GM23338 (cell line): Measurements from ENCODE around the gene SIMC1. TPM values are rescaled to one million over a fixed set of nuclear protein-coding genes. Genes with fewer than 3 reads are reported as not detected.

ENCODE experiments used
- ATAC-seq: fragments of 200-7000 bp; cut with Tn5 transposase; 3 replicates; pipeline ENCODE4 v1.9.1; 2020
- DNase-seq: peaks from one replicate; pipeline ENCODE4 v3.0.0-alpha.2; 2015; ENCODE audit warnings: low spot score
- H2AFZ ChIP-seq: fragments of 200-600 bp; sonication (generic); 2 replicates; pipeline ENCODE4 v1.8.0; 2016; ENCODE audit warnings: antibody characterized with exemption, mild to moderate bottlenecking, moderate library complexity
- H3F3A ChIP-seq: fragments of 200-600 bp; sonication (generic); replicated peaks from 2 replicates; pipeline ENCODE4 v1.8.0; 2017; ENCODE audit warnings: antibody characterized with exemption, mixed run types, low read depth
- H3K27ac ChIP-seq: fragments of 200-600 bp; sonication (generic); 2 replicates; pipeline ENCODE4 v1.6.1; 2016; ENCODE audit warnings: low read depth
- H3K27me3 ChIP-seq: fragments of 200-600 bp; sonication (generic); 2 replicates; pipeline ENCODE4 v1.8.0; 2016; ENCODE audit warnings: mild to moderate bottlenecking, mixed run types, moderate library complexity; ENCODE audit not compliant: insufficient read depth
- H3K36me3 ChIP-seq: fragments of 200-600 bp; sonication (generic); 2 replicates; pipeline ENCODE4 v1.8.0; 2016; ENCODE audit warnings: mild to moderate bottlenecking; ENCODE audit not compliant: insufficient read depth
- H3K4me1 ChIP-seq: fragments of 200-600 bp; sonication (generic); 2 replicates; pipeline ENCODE4 v1.8.0; 2016; ENCODE audit warnings: mild to moderate bottlenecking, moderate library complexity; ENCODE audit not compliant: insufficient read depth
- H3K4me2 ChIP-seq: fragments of 200-600 bp; sonication (generic); 2 replicates; pipeline ENCODE4 v1.7.1; 2017; ENCODE audit warnings: mixed run types
- H3K4me3 ChIP-seq: fragments of 200-600 bp; sonication (generic); 2 replicates; pipeline ENCODE4 v1.6.1; 2016; ENCODE audit warnings: mixed run types
- H3K79me2 ChIP-seq: fragments of 200-600 bp; sonication (generic); replicated peaks from 2 replicates; pipeline ENCODE4 v1.8.0; 2017; ENCODE audit warnings: mild to moderate bottlenecking; ENCODE audit not compliant: insufficient read depth
- H3K9me2 ChIP-seq: fragments of 200-600 bp; sonication (generic); 2 replicates; pipeline ENCODE4 v1.8.0; 2017; ENCODE audit not compliant: insufficient read depth
- H4K20me1 ChIP-seq: fragments of 200-600 bp; sonication (generic); replicated peaks from 2 replicates; pipeline ENCODE4 v1.8.0; 2017; ENCODE audit warnings: mild to moderate bottlenecking; ENCODE audit not compliant: insufficient read depth
- H3K27ac Mint-ChIP-seq: 2 replicates; pipeline ENCODE4 v1.8.0; 2020; ENCODE audit warnings: inconsistent platforms, mild to moderate bottlenecking, moderate library complexity, mixed read lengths
- H3K27me3 Mint-ChIP-seq: 3 replicates; pipeline ENCODE4 v1.8.0; 2022; ENCODE audit warnings: low read depth, mild to moderate bottlenecking, moderate library complexity, mixed read lengths, inconsistent platforms; ENCODE audit not compliant: insufficient read depth, poor library complexity
- H3K36me3 Mint-ChIP-seq: 3 replicates; pipeline ENCODE4 v1.8.0; 2021; ENCODE audit warnings: low read depth, mild to moderate bottlenecking, inconsistent platforms, moderate library complexity, mixed read lengths
- H3K4me1 Mint-ChIP-seq: 3 replicates; pipeline ENCODE4 v1.8.0; 2020; ENCODE audit warnings: mild to moderate bottlenecking, inconsistent platforms, mixed read lengths
- H3K4me3 Mint-ChIP-seq: 3 replicates; pipeline ENCODE4 v1.8.0; 2021; ENCODE audit warnings: moderate library complexity, mild to moderate bottlenecking, inconsistent platforms, mixed read lengths
- H3K9me3 Mint-ChIP-seq: 3 replicates; pipeline ENCODE4 v1.8.0; 2020; ENCODE audit warnings: moderate library complexity, mild to moderate bottlenecking, inconsistent platforms, mixed read lengths
- CREB1 ChIP-seq: fragments of 250-450 bp; sonication (Bioruptor Pico); IDR thresholded peaks from 2 replicates; pipeline ENCODE4 v1.5.0; 2020; ENCODE audit warnings: low read depth, mild to moderate bottlenecking, moderate library complexity
- CTCF ChIP-seq, 2 experiments: fragments of 200-600 bp in 1 of 2; sonication (generic) in 1 of 2; conservative IDR thresholded peaks; 2 replicates each; pipeline versions ENCODE4 v1.5.1 to v1.6.1; 2016 to 2017; ENCODE audit warnings: antibody characterized with exemption in 2 of 2, low read depth in 2 of 2, mild to moderate bottlenecking in 2 of 2, moderate library complexity in 1 of 2
- ETS1 ChIP-seq: IDR thresholded peaks from 2 replicates; pipeline ENCODE4 v1.6.1; 2016; ENCODE audit warnings: antibody characterized with exemption
- EZH2 ChIP-seq: fragments of 200-600 bp; sonication (generic); IDR thresholded peaks from one replicate; pipeline ENCODE4 v1.8.0; 2017; ENCODE audit warnings: antibody characterized with exemption, mild to moderate bottlenecking, low read depth; ENCODE audit not compliant: unreplicated experiment
- JUNB ChIP-seq: IDR thresholded peaks from one replicate; pipeline ENCODE4 v1.6.1; 2016; ENCODE audit warnings: antibody characterized with exemption; ENCODE audit not compliant: unreplicated experiment
- NANOG ChIP-seq: IDR thresholded peaks from 2 replicates; pipeline ENCODE4 v1.6.1; 2016; ENCODE audit warnings: antibody characterized with exemption, borderline replicate concordance
- STAT1 ChIP-seq: IDR thresholded peaks from one replicate; pipeline ENCODE4 v1.6.1; 2016; ENCODE audit warnings: antibody characterized with exemption; ENCODE audit not compliant: unreplicated experiment
- ZNF462 ChIP-seq: fragments of 250-450 bp; sonication (Bioruptor Pico); IDR thresholded peaks from 2 replicates; pipeline ENCODE4 v1.5.0; 2020; ENCODE audit warnings: mild to moderate bottlenecking, moderate library complexity
- polyA plus RNA-seq: library from polyadenylated mRNA; unstranded; fragments of >200 nt; fragmentation: Nextera tagmentation; extraction: Ambion mirVana; gene quantifications from 2 replicates; pipeline ENCODE4 v1.2.1, GENCODE V29; 2016
- total RNA-seq: library from RNA; depleted of rRNA; stranded (reverse); fragments of >200 nt; shearing (Covaris generic); gene quantifications from 2 replicates; pipeline ENCODE4 v1.2.3, GENCODE V29; 2014
- TF ChIP-seq, protein P1 (sequence below): IDR thresholded peaks from one replicate; pipeline ENCODE4 v1.6.1; 2018; ENCODE audit warnings: antibody characterized with exemption; ENCODE audit not compliant: unreplicated experiment

The SIMC1 gene
- total and polyA plus RNA-seq, 2 experiments from 2014 or later: 9.4 to 14.6 TPM

GRCh38 chr5:176317534-176318374 lies 79.5 kb downstream of the SIMC1 start:
- no peaks in the 10 kb centered on the region for H3K9me3 Mint-ChIP-seq
- Histone ChIP-seq H3K9me2 (no peaks in the 10 kb centered on the region), H3K27me3 (no peaks in the 10 kb centered on the region), H3K36me3 (peaks cover under 1% of the 10 kb centered on the region; the same call in 1 of the 2 replicates), H3K4me2 (no peak overlapping the region), H3K4me3 (no peak overlapping the region), H3K27ac (no peak overlapping the region), H2AFZ (no peak overlapping the region), H4K20me1 (peaks cover 4% of the 10 kb centered on the region; the same call in 1 of the 2 replicates), H3F3A (no peaks in the 10 kb centered on the region), H3K4me1 (no peaks in the 10 kb centered on the region), H3K79me2 (no peaks in the 10 kb centered on the region)
- H3K4me3 Mint-ChIP-seq: no peak overlapping the region
- H3K27me3 Mint-ChIP-seq: no peaks in the 10 kb centered on the region
- TF ChIP-seq NANOG (no peak), JUNB (no peak), CREB1 (CRISPR knock-in tag) (no peak), EZH2 (no peak), CTCF (conservative IDR thresholded peaks at IDR 0.05; ENCODE audit: low read depth in 2 of 2) (no peak), STAT1 (no peak), ETS1 (no peak), ZNF462 (CRISPR knock-in tag) (no peak)
- TF ChIP-seq, protein P1, sequence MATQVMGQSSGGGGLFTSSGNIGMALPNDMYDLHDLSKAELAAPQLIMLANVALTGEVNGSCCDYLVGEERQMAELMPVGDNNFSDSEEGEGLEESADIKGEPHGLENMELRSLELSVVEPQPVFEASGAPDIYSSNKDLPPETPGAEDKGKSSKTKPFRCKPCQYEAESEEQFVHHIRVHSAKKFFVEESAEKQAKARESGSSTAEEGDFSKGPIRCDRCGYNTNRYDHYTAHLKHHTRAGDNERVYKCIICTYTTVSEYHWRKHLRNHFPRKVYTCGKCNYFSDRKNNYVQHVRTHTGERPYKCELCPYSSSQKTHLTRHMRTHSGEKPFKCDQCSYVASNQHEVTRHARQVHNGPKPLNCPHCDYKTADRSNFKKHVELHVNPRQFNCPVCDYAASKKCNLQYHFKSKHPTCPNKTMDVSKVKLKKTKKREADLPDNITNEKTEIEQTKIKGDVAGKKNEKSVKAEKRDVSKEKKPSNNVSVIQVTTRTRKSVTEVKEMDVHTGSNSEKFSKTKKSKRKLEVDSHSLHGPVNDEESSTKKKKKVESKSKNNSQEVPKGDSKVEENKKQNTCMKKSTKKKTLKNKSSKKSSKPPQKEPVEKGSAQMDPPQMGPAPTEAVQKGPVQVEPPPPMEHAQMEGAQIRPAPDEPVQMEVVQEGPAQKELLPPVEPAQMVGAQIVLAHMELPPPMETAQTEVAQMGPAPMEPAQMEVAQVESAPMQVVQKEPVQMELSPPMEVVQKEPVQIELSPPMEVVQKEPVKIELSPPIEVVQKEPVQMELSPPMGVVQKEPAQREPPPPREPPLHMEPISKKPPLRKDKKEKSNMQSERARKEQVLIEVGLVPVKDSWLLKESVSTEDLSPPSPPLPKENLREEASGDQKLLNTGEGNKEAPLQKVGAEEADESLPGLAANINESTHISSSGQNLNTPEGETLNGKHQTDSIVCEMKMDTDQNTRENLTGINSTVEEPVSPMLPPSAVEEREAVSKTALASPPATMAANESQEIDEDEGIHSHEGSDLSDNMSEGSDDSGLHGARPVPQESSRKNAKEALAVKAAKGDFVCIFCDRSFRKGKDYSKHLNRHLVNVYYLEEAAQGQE: no peak
- peaks cover 4% of the 10 kb centered on the region; the same call in 1 of the 3 replicates for H3K36me3 Mint-ChIP-seq
- no peaks in the 10 kb centered on the region for H3K4me1 Mint-ChIP-seq
- no peak for DNase-seq
- no peak for ATAC-seq
- H3K27ac Mint-ChIP-seq: no peak overlapping the region
